ENCODE results near the gene ATXN7.

The ATXN7 gene

DNA sequence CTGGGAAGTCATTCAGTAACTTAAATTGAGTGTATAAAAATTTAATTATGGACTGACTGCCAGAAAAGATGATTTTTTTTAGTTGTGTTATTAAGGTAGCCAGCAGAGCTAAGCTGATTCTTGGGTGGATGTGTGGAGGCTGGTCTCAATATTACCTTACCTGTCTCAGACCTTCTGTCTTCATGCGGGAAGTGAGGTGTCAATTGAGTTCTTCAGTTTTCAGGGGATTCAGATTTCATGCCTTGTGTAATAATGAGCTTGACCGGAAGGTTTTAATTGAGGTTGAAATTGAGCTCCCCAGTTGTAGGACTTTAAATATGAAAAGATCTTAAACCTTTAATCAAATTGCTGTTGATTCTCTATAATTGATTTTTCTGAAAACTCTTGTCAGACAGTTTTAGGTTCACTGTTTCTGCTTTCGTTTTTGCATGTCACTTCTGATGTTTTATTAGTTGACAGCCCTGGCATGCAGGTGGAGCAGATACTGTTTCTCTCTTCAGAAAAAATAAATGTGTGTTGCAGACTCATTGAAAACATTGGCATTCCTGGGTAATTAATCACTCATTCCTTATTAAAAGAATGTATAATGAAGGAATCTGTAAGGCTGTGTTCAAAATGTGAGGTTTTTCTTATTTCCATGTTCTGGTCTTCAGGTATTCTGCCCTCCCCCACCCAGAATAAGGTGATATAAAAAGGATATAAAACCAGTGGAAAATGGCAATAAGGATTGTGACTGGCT is 105.1 kb downstream of the ATXN7 start:
- no peak for DNase-seq

DNA sequence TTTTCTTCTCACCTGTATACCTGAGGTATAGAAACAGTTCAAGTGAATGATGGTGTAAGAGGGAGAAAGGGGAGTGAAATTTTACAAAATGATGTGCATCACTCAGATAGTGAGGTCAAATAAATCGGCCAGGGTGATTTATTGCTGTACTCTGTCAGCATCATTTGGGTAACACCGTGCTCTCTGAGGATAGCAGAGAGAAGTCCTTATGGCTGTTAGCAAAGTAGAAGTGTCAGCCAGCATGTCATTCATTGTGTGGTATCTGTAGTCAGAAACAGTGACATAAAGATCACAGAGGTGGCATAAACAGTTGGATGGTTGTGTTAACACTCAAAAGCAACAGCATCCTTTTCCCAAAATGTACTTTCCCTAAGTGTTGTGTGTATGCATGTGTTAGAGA is 106.2 kb downstream of the ATXN7 start:
- no peak for DNase-seq

DNA sequence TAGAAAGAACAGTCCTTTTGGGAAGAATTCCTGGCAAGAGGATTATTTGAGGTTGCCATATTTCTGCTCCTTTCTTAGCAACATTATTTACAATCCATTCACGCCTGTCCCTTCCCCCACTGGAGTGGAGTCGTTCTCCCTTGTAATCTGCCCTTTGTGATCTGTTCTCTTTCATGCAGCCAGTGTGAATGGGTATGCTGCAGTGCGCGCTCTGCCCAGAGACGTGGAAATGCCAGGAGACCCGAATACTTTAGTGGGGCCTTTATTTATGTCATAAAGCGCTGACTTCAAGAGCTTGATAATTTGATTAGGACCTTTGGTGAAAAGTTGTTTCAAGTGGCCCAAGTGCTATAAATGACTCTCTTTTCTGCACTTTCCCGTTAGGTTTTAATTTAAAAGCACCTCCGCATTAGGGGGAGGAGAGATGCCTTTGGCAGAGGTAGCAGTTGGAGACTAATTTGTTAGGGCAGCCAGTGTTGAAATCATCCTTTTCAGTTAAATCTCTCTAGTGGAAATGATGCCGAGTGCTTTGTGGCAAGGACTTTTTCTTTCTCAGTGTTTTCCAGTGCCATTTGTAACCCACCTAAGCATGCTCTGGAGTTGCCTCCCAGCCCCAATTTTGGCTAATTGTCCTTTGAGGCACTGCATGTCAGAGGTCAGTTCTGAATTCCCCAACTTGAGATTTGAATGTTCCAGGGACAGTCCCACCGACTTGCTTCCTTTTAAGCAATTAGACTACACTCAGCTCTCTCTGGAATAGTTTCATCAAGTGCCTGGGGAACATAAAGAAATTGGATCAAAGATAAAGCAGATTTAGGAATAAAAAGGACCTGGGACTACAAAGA is 107.2 kb downstream of the ATXN7 start:
- no peak for DNase-seq

DNA sequence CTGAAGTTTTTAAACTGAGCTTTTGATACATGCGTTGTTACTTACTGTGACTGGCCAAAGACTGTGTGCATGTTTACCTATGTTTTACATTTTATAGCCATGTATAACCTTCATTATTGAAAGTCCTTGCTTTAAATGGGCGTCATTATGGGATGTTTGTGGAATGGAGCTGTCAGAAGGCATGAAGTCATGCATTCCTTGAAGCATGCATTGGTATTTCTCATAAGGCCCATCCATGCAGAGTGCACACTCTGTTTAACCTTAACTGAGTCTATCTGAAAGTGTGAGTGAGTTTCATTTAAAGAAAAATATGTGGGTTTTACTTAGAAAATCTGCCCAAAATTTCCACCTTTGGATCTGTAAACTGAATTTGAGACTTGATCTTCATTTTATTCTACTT is 108.5 kb downstream of the ATXN7 start:
- DNase-seq: no peak

GRCh38 chr3:63972987-63973386 is 109.3 kb downstream of the ATXN7 start:
- DNase-seq: no peak

DNA sequence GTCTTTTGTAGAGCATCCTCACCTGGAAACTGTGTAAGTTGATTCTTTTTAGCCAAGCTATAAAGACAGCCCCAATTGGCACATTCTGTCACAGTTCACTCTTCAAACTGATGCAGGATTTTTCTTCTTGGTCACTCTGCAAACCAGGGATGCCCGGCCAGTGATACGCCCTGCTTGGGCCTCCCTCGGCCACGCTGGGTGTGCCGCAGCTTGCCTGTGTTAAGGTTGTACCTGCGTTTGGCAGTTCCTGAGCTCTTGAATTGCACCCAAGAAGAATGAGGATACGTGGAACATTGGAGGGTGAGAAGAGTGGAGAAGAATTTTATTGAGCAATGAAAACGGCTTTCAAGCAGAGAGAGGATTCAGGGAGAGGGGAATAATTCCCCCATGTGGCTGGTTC is 109.7 kb downstream of the ATXN7 start:
- DNase-seq: no peak

DNA sequence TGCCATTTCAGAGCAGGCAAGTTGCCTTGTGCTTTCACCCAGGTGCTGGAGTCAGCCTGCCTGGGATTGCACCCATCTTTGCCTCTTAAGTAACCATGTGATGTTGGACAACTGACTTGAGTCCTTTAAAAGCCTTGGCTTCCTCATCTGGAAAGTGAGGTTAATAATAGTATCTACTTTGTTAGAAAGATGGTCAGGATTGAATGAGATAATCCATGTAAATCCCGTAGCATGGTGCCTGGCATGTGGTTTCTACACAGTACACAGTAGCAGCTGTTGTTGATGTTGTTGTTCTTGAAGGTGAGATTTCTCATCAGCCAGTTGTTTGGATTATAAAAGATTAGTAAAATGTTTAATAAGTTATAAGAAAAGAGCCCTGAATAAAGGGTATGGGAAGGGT is 110.8 kb downstream of the ATXN7 start:
- DNase-seq: no peak

DNA sequence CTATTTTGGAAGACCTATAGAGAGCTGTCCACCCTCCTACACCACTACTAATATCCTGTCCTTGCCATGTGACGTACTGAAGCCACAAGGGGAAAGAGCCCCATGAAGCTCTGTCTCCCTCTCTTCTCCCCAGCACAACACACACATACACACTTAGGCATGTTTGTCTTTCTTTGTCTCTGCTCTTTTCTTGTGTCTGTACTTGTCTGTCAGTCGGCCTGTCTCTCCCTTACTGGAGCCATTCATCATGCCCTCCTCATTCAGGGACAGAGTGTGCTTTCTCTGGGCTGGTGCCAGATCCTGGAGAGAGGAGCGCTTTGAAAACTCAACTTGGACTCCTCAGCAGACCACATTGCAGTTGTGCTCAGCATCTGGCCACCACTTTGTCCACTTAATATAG is 112.1 kb downstream of the ATXN7 start:
- no peak for DNase-seq

- DNase-seq: no peak
Measured at GRCh38 chr3:63976161-63976871, 112.6 kb downstream of the ATXN7 start.

- no peak for DNase-seq
Measured at GRCh38 chr3:63976872-63977200, 113.2 kb downstream of the ATXN7 start.

DNA sequence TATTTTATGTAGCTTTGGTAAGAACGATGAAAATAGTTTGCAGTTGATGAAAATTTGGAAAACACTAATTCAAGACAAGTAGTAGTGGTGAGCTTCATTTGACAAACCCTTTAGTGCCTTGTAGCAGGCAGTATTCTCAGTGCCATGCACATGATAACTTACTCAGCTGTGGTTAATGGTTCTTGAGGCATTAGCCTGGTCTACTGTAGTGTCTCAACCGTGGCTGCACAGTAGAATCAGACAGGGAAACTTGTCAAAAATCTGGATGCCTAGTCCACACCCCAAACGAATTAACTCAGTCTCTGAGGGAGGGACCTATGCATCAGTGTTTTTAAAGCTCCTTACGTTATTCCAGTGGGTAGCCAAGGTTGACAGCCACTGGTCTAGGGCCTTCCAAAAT is 114.2 kb downstream of the ATXN7 start:
- DNase-seq: no peak

DNA sequence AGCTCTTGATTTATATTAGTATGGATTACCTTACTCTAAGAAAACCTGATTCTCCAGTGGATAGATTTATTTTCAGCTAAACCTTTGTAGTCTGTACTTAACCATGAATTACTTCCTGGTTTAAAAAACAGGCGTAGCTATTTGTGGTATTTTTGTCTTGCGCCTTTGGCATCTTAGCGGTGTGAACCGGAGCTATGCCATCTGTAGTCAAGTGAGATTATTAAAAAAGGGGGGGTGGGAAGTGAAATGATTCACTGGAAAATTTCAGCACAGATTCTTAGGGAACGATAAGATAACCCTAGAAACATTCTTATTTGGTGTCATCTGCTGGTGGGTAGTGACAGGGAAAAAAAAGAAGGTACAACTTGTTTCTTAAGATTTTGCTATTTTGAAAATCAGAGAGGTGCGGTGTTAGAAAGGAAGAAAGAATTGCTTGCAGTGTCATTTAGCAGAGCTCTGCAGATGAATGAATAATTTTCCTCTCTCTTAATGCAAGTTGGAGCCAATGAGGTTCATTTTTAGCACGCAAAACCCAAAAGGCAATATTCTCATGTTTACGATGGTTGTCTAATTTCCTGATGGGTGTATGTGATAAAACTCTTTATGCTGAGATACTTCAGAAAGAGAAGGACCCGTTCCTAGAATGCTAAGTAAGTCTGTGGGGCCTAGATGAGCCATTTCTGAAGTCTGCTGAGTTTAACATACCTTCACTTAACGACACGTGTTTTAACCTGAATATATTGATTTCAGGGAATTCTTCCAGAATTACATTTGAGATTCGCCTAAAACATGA is 115.6 kb downstream of the ATXN7 start:
- DNase-seq: no peak

- no peak for DNase-seq
Measured at GRCh38 chr3:63980019-63980418, 116.4 kb downstream of the ATXN7 start.

GRCh38 chr3:63980830-63981498 is 117.3 kb downstream of the ATXN7 start:
- no peak for DNase-seq

DNA sequence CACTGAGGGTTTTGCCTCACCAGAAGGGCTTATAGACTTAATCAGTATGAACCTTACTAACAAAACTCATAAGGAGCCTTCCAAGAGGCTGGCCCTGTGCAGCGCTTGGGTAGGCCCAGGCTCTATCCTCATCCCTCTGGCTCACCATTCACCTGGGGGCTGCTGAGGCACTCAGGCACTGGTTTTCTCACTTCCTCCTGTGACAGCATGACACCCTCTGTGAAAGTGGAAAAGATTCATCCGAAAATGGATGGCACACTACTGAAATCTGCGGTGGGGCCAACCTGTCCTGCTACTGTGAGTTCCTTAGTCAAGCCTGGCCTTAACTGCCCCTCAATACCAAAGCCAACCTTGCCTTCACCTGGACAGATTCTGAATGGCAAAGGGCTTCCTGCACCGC is 118.3 kb downstream of the ATXN7 start:
- no peak for DNase-seq

- no peak for DNase-seq
Measured at GRCh38 chr3:63984391-63984790, 120.7 kb downstream of the ATXN7 start.

- no peak for DNase-seq
Measured at GRCh38 chr3:63986146-63986545, 122.5 kb downstream of the ATXN7 start.

- DNase-seq: no peak
Measured at GRCh38 chr3:63986831-63987230, 123.2 kb downstream of the ATXN7 start.

DNA sequence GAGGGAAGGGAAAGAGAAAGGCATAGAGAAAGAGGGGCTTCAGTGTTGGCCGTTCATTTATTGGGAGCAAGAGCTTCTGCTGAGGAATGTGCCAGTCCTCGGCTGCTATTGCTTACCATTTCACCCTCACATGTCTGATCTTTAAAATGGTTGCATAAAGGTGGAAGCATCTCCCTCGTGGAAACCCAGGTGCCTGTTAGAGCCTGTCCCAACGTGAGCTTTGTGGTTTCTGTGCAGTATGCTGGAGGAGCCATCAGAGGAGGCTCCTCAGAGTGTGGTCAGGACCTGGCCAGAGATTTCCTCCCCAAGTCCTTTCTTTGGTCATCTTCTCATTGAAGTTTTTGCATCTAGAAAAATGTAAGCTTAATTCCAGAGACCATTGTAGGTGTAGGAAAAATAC is 125.3 kb downstream of the ATXN7 start:
- no peak for DNase-seq

DNA sequence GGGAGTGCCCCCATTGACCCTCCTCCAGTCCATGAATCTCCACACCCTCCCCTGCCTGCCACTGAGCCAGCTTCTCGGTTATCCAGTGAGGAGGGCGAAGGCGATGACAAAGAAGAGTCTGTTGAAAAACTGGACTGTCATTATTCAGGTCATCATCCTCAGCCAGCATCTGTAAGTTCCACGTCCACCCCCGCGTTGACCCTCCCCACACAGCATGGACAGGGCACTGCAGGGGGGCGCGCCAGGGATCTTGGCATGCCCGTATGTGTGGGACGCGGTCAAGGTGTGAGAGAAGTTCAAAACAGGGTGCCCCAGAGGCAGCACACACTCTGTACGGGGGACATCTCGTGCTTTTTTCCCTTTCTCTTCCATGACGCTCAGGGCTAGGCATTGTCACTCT is 126.5 kb downstream of the ATXN7 start:
- no peak for DNase-seq

DNA sequence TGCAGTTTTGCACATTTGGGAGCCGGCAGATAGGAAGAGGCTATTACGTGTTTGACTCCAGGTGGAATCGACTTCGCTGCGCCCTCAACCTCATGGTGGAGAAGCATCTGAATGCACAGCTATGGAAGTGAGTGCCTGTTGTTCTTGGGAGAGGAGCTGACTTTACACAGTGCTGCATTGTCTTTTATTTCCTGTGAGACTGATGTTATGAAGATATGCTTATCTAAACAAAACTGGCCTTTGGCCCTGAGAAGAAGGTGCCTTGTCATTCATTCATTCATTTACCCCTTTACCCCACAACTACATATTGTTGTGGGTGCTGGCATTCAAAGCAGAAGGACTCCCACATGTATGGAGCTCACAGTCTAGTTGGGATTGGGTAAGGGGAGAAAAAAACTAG is 127.1 kb downstream of the ATXN7 start:
- DNase-seq: no peak

DNA sequence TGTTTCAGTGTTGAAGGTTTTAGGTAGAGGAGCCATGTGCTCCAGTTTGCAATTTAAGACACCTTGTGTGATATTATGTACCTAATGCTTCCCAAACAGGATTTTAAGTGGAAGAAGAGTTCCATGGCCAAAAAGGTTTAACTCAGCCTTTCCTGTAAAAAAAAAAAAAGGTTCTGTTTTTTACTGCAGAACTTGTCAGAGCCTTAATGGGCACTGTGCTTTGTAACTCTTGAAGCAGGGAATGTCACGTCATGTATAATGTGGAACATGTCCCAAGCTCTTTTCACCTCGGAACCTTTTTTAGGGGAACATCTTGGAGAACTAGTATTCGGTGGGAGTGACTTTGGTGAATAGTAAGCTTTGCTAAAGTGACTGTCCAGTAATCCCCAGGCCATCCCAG is 128.0 kb downstream of the ATXN7 start:
- no peak for DNase-seq

All from activated T-cell treated with anti-CD3 and anti-CD28 coated beads, Interleukin-2, amount 50 U/mL, for 1 hour (primary cell).